Keratinocyte (primary cell): ENCODE measurements around the gene ABHD17B.

ENCODE experiments used
- EZH2 ChIP-seq: IDR thresholded peaks from one replicate; pipeline ENCODE4 v1.6.1; 2012; ENCODE audit warnings: inconsistent platforms, mild to moderate bottlenecking, low read length, moderate library complexity
- TF ChIP-seq, protein P1 (sequence below), 3 experiments: IDR thresholded peaks in 1 of 3; conservative IDR thresholded peaks in 1 of 3; optimal IDR thresholded peaks in 1 of 3; 2 replicates in 2 of 3; 3 replicates in 1 of 3; pipeline versions ENCODE3 to v1.5.1; 2011; ENCODE audit warnings: low read length in 3 of 3, mild to moderate bottlenecking in 3 of 3, moderate library complexity in 2 of 3, control low read depth in 1 of 3, inconsistent platforms in 1 of 3; ENCODE audit not compliant: insufficient read depth in 2 of 3; ENCODE audit errors: extremely low read depth in 1 of 3

GRCh38 chr9:71854811-71855210 lies 56.2 kb downstream of the ABHD17B start:
- TF ChIP-seq, protein P1, sequence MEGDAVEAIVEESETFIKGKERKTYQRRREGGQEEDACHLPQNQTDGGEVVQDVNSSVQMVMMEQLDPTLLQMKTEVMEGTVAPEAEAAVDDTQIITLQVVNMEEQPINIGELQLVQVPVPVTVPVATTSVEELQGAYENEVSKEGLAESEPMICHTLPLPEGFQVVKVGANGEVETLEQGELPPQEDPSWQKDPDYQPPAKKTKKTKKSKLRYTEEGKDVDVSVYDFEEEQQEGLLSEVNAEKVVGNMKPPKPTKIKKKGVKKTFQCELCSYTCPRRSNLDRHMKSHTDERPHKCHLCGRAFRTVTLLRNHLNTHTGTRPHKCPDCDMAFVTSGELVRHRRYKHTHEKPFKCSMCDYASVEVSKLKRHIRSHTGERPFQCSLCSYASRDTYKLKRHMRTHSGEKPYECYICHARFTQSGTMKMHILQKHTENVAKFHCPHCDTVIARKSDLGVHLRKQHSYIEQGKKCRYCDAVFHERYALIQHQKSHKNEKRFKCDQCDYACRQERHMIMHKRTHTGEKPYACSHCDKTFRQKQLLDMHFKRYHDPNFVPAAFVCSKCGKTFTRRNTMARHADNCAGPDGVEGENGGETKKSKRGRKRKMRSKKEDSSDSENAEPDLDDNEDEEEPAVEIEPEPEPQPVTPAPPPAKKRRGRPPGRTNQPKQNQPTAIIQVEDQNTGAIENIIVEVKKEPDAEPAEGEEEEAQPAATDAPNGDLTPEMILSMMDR (optimal IDR thresholded peaks at IDR 0.05 in 1 of 3, IDR thresholded peaks at IDR 0.05 in 1 of 3, conservative IDR thresholded peaks at IDR 0.05 in 1 of 3; ENCODE audit: extremely low read depth in 1 of 3, insufficient read depth in 2 of 3, low read length in 3 of 3): no peak
- TF ChIP-seq EZH2: no peak
